HG02571 (cell line): ENCODE data around the gene SDHAF2.

Experiments used
- ATAC-seq: cut with Tn5 transposase; IDR thresholded peaks from one replicate; pipeline ENCODE4 v1.9.1; 2021; ENCODE audit warnings: mild to moderate bottlenecking, moderate library complexity; ENCODE audit not compliant: unreplicated experiment

Gene SDHAF2

GRCh38 chr11:61495801-61496601, 66.1 kb downstream of the SDHAF2 start:
- ATAC-seq, result no peak
